K562 (cell line): ENCODE data around the gene ATF1. TPM values are rescaled to one million over a fixed set of nuclear protein-coding genes. Genes with fewer than 3 reads are reported as not detected.

Source experiments
- CBX3 ChIP-seq, 2 experiments: IDR thresholded peaks; 1 replicate in 1 of 2; 2 replicates in 1 of 2; pipeline ENCODE4 v1.6.1; 2012; ENCODE audit warnings: inconsistent platforms in 2 of 2, low read length in 2 of 2, borderline replicate concordance in 1 of 2, control low read depth in 1 of 2
- CHAMP1 ChIP-seq: fragments of 450-650 bp; IDR thresholded peaks from 2 replicates; pipeline ENCODE4 v1.6.1; 2016; ENCODE audit warnings: mild to moderate bottlenecking
- CXXC5 ChIP-seq: fragments of 250-450 bp; sonication (Bioruptor Pico); IDR thresholded peaks from 2 replicates; pipeline ENCODE4 v1.8.0; 2022; ENCODE audit warnings: inconsistent platforms, mild to moderate bottlenecking, moderate library complexity
- MTF1 ChIP-seq: fragments of 250-450 bp; sonication (Bioruptor Pico); IDR thresholded peaks from 2 replicates; pipeline ENCODE4 v1.9.0; 2021; ENCODE audit warnings: moderate library complexity, mild to moderate bottlenecking, inconsistent platforms, borderline replicate concordance
- POU5F1 ChIP-seq: fragments of 150-350 bp; IDR thresholded peaks from 2 replicates; pipeline ENCODE4 v1.6.1; 2014; ENCODE audit warnings: borderline replicate concordance, low read length, low read depth, mild to moderate bottlenecking; ENCODE audit not compliant: partially characterized antibody
- PRMT5 ChIP-seq: sonication (generic); formaldehyde crosslinking; IDR thresholded peaks from 2 replicates; pipeline ENCODE4 v1.5.0; 2020; ENCODE audit warnings: missing genetic modification reagents
- RBM25 ChIP-seq: fragments of 200-400 bp; formaldehyde crosslinking; IDR thresholded peaks from 2 replicates; pipeline ENCODE4 v1.6.1; 2018; ENCODE audit warnings: low read length, low read depth, moderate library complexity; ENCODE audit not compliant: severe bottlenecking
- TRIM24 ChIP-seq, 2 experiments: fragments of 450-650 bp; IDR thresholded peaks; 2 replicates each; pipeline ENCODE4 v1.6.1; 2016
- TRIM25 ChIP-seq: fragments of 450-650 bp; IDR thresholded peaks from 2 replicates; pipeline ENCODE4 v1.7.0; 2016; ENCODE audit warnings: borderline replicate concordance
- ZNF318 ChIP-seq, 2 experiments: fragments of 450-650 bp; IDR thresholded peaks; 2 replicates each; pipeline ENCODE4 v1.6.1; 2016; ENCODE audit warnings: mild to moderate bottlenecking in 2 of 2, borderline replicate concordance in 1 of 2, low read depth in 1 of 2, moderate library complexity in 1 of 2
- ZNF436 ChIP-seq: fragments of 250-450, 450-650 bp; sonication (Bioruptor Pico); formaldehyde crosslinking; IDR thresholded peaks from 2 replicates; pipeline ENCODE4 v1.7.0; 2020; ENCODE audit warnings: mild to moderate bottlenecking
- polyA plus RNA-seq, 8 experiments: library from polyadenylated mRNA; depleted of rRNA in 4 of 8; stranded (reverse) in 5 of 8; unstranded in 3 of 8; fragments of >200 nt; fragmentation: Nextera tagmentation in 2 of 8; fragmentation: Illumina TruSeq in 1 of 8; extraction: Ambion mirVana in 2 of 8; extraction: Trizol in 1 of 8; gene quantifications; 2 replicates each; pipeline versions ENCODE4 v1.2.1 to v1.2.3, GENCODE V29; 2011 to 2014; ENCODE audit warnings: inconsistent platforms in 1 of 8, missing spikeins in 1 of 8
- total RNA-seq, 7 experiments: library from RNA; depleted of rRNA in 6 of 7; stranded (reverse); fragments of >200 nt in 6 of 7; fragmentation: Illumina TruSeq in 2 of 7; extraction: Trizol in 2 of 7; gene quantifications; 2 replicates each; pipeline versions ENCODE4 v1.2.1 to v1.2.3, GENCODE V29; 2011 to 2021; ENCODE audit warnings: low replicate concordance in 1 of 7

ATF1 gene
- total and polyA plus RNA-seq, 9 of the 15 experiments (the other 6 are each of a cell fraction or from before 2014, with no cell fraction given) = 19.8 to 83.5 (median 51.4) TPM

- TF ChIP-seq MTF1 (CRISPR knock-in tag) (no peak), CXXC5 (CRISPR knock-in tag) (no peak), TRIM24 (IDR thresholded peaks at IDR 0.05) (peak in 1 of 2 experiments; percentile 29; a peak in 1 of 4 replicates), TRIM25 (no peak), ZNF318 (IDR thresholded peaks at IDR 0.05; ENCODE audit: borderline replicate concordance in 1 of 2, low read depth in 1 of 2) (no peak), RBM25 (peak; percentile 71), ZNF436 (CRISPR knock-in tag) (no peak), CBX3 (IDR thresholded peaks at IDR 0.05; ENCODE audit: borderline replicate concordance in 1 of 2, low read length in 2 of 2) (peak in 1 of 2 experiments; percentile 76; a peak in 2 of 3 replicates), POU5F1 (no peak), PRMT5 (CRISPR knock-in tag) (no peak), CHAMP1 (0 out of 2 replicates have a peak, but pooled peaks have one; percentile 18)
Observed at GRCh38 chr12:50865266-50865665, 101.4 kb downstream of the ATF1 start (continued).
